T47D (cell line): ENCODE data around the gene RASA1.

Experiments used
- DNase-seq, 2 experiments: peaks; one replicate each; pipeline versions ENCODE4 v3.0.0 to v3.0.0-alpha.2; 2011 to 2012; ENCODE audit warnings: low read depth in 1 of 2, low spot score in 1 of 2
- JUND ChIP-seq: IDR thresholded peaks from 2 replicates; pipeline ENCODE4 v1.6.1; 2012; ENCODE audit warnings: low read depth
- in situ Hi-C: cut with HindIII; loops from 2 replicates; pipeline ENCODE4 v1.10.0; 2016; ENCODE audit warnings: low sequenced_read_pairs, low pct_unique_long_range_greater_than_20kb

Gene RASA1

GRCh38 chr5:87347272-87347671 is 79.6 kb downstream of the RASA1 start:
- DNase-seq: no peak
- in situ Hi-C loops: no loop called here
- no peak for TF ChIP-seq JUND

DNA sequence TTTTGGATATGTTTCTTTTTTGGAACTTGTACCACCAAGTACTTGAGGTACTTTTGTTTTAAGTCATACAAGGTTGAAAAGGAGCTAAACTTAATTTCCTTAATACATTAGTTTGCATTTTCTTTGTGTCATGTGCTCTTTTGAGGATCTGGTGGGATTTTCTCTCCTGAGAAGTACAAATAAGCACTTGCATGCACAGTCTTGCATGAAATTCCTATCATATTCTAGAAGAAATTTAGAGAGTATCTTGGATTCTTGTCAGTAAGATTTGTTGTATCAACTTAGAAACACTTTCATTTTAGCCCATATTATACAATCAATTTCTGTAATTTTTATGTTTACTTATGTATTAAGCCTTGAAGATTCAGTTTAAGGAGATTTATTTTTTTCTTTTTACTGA is 80.2 kb downstream of the RASA1 start:
- no peak for DNase-seq
- in situ Hi-C loops: no loop called here
- no peak for TF ChIP-seq JUND

- no peak for DNase-seq
- in situ Hi-C loops: no loop called here
- TF ChIP-seq JUND: no peak
Observed at GRCh38 chr5:87354496-87354895, 86.8 kb downstream of the RASA1 start.

- TF ChIP-seq JUND: no peak
- DNase-seq: no peak
- in situ Hi-C loops: no loop called here
Observed at GRCh38 chr5:87359106-87359505, 91.4 kb downstream of the RASA1 start.

GRCh38 chr5:87360132-87360531 is 92.4 kb downstream of the RASA1 start:
- DNase-seq: no peak
- in situ Hi-C loops: no loop called here
- TF ChIP-seq JUND: no peak

GRCh38 chr5:87361031-87361445 is 93.4 kb downstream of the RASA1 start:
- no peak for TF ChIP-seq JUND
- no peak for DNase-seq
- in situ Hi-C loops: no loop called here

- no peak for DNase-seq
- in situ Hi-C loops: no loop called here
- no peak for TF ChIP-seq JUND
Observed at GRCh38 chr5:87361536-87362213, 94.0 kb downstream of the RASA1 start.

GRCh38 chr5:87367243-87367642 is 99.6 kb downstream of the RASA1 start:
- in situ Hi-C loops: no loop called here
- no peak for DNase-seq
- TF ChIP-seq JUND: no peak

- DNase-seq: no peak
- TF ChIP-seq JUND: no peak
- in situ Hi-C loops: no loop called here
Observed at GRCh38 chr5:87368601-87369000, 100.9 kb downstream of the RASA1 start.

GRCh38 chr5:87369431-87369830 is 101.7 kb downstream of the RASA1 start:
- no peak for TF ChIP-seq JUND
- DNase-seq: no peak
- in situ Hi-C loops: no loop called here

GRCh38 chr5:87372705-87373104 is 105.0 kb downstream of the RASA1 start:
- DNase-seq: no peak
- no peak for TF ChIP-seq JUND
- in situ Hi-C loops: no loop called here

DNA sequence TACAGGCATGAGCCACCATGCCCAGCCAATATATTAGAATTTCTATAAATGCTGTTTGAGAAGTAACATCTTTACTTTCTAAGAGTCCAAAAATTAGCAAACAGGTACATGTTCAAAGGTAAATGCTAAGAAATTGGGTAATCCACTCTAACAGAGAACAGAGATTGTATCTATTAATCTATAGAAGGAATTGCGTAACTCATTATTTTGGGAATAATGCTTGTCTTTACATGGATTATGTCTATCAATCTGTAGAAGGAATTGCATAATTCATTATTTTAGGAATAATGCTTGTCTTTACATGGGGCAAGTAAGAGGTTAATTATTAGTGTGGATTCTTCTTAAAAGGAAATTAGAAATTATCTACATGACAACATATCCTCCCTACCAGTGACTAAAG is 114.5 kb downstream of the RASA1 start:
- DNase-seq: no peak
- in situ Hi-C loops: no loop called here
- no peak for TF ChIP-seq JUND

DNA sequence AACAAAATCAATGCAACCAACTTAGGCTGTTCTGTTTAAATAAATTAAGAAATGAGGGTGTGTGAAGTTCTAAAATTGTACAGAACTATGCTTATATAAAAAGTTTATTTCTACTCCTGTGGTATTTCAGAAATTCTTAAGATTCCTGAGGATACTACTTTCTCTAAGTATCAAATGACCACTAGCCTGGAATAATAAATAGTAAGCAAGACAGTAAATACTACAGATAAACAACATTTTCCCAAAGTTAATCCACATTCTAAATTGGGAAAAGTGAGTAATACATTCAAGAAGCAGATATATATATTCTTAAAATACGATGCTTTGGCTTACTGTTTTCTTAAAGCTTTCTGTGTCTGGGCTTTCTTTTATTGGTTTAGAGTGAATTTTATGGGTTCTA is 115.5 kb downstream of the RASA1 start:
- TF ChIP-seq JUND: no peak
- DNase-seq: no peak
- in situ Hi-C loops: no loop called here

DNA sequence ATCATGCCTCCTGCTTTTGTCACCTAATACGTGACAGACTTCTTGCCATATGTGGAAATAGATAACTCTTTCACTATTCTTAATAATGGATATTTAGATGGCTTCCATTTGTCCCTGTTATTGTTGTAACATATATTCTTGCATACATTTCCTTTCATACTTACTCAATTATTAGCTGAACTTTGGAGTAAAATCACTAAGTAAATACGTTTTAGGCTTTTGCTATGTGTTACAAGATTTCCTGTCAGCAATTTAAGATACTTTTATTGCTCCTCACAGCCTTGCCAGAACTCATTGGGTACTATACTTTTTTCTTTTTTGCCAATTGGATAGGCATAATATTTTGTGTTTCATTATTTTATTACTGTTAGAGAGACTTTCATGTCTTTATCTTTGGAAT is 118.1 kb downstream of the RASA1 start:
- TF ChIP-seq JUND: no peak
- in situ Hi-C loops: no loop called here
- no peak for DNase-seq
